ENCODE data around the gene NECTIN1. TPM values are rescaled to one million over a fixed set of nuclear protein-coding genes. Genes with fewer than 3 reads are reported as not detected.
A peak's percentile ranks its signal among the peaks of the same experiment; 100 is the strongest.

Gene NECTIN1
- total and polyA plus RNA-seq, 2 of the 13 experiments (the other 11 are each of a cell fraction or from before 2014, with no cell fraction given), result 3.9 to 7.3 TPM

DNA sequence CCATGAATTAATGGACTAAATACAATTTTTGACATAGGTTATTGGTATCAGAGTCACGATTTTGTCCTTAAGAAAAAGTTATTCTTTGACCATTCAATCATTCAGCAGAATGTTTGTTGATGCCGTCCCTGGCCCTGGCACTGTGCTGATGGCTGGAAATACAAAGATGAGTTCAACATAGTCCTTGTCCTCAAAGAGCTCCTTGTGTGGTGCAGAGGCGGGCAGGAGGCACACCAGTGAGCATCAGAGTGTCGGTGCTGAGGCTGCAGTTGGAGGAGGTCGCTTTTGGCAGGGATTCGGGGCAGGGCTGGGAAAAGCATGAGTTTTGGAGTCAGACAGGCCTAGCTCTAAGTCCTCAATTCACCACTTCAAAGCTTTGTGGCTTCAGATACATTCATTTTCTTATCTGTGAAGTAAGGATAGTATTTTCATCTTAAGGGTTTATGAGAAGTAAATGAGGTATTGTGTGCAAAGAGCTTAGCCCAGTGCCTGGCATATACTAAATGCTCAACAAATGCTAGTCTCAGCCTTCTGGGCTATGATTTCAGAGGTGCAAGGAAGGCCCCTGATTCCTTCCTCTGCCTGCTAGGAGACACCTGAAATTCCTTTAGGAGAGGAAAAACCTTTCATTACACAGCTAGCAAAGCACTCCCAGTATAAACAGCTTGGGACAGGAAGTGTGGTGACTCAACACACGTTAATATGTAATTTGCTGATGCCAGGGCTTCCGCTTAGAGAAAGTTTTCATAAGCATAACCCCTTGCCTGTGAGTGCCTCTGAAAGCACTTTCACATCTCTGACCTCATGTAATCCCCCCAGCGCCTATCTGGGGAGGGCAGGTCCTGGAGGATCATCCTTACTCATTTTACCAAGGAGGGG is 113.8 kb downstream of the NECTIN1 start (continued):
- TF ChIP-seq, protein P1, sequence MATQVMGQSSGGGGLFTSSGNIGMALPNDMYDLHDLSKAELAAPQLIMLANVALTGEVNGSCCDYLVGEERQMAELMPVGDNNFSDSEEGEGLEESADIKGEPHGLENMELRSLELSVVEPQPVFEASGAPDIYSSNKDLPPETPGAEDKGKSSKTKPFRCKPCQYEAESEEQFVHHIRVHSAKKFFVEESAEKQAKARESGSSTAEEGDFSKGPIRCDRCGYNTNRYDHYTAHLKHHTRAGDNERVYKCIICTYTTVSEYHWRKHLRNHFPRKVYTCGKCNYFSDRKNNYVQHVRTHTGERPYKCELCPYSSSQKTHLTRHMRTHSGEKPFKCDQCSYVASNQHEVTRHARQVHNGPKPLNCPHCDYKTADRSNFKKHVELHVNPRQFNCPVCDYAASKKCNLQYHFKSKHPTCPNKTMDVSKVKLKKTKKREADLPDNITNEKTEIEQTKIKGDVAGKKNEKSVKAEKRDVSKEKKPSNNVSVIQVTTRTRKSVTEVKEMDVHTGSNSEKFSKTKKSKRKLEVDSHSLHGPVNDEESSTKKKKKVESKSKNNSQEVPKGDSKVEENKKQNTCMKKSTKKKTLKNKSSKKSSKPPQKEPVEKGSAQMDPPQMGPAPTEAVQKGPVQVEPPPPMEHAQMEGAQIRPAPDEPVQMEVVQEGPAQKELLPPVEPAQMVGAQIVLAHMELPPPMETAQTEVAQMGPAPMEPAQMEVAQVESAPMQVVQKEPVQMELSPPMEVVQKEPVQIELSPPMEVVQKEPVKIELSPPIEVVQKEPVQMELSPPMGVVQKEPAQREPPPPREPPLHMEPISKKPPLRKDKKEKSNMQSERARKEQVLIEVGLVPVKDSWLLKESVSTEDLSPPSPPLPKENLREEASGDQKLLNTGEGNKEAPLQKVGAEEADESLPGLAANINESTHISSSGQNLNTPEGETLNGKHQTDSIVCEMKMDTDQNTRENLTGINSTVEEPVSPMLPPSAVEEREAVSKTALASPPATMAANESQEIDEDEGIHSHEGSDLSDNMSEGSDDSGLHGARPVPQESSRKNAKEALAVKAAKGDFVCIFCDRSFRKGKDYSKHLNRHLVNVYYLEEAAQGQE (IDR thresholded peaks at IDR 0.05; ENCODE audit: borderline replicate concordance in 1 of 2, low read depth in 1 of 2, low read length in 2 of 2), result no peak
- TF ChIP-seq MAFF (IDR thresholded peaks at IDR 0.05; ENCODE audit: low read depth, low read length), result peak; percentile 87
- TF ChIP-seq, protein P2, sequence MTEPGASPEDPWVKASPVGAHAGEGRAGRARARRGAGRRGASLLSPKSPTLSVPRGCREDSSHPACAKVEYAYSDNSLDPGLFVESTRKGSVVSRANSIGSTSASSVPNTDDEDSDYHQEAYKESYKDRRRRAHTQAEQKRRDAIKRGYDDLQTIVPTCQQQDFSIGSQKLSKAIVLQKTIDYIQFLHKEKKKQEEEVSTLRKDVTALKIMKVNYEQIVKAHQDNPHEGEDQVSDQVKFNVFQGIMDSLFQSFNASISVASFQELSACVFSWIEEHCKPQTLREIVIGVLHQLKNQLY (CRISPR knock-in tag; IDR thresholded peaks at IDR 0.05), result no peak
- TF ChIP-seq CREB1 (IDR thresholded peaks at IDR 0.05), result no peak
- no peak for TF ChIP-seq CREB1 (CRISPR knock-in tag; IDR thresholded peaks at IDR 0.05)
- TF ChIP-seq TBX2 (CRISPR knock-in tag; IDR thresholded peaks at IDR 0.05; ENCODE audit: borderline replicate concordance), result peak; percentile 29; the same call in 1 of the 2 replicates
- no peak for TF ChIP-seq MYNN (CRISPR knock-in tag; IDR thresholded peaks at IDR 0.05; ENCODE audit: low read depth)
- TF ChIP-seq SOX5 (CRISPR knock-in tag; IDR thresholded peaks at IDR 0.05; ENCODE audit: borderline replicate concordance), result 0 out of 2 replicates have a peak, but pooled peaks have one; percentile 15
- peak; percentile 48; the same call in 1 of the 2 replicates for TF ChIP-seq MED1 (CRISPR knock-in tag; IDR thresholded peaks at IDR 0.05)
- no peak for TF ChIP-seq ZNF607 (CRISPR knock-in tag; IDR thresholded peaks at IDR 0.05; ENCODE audit: borderline replicate concordance)
- TF ChIP-seq CBX2 (IDR thresholded peaks at IDR 0.05; ENCODE audit: low read depth, low read length), result no peak
- TF ChIP-seq CBX2 (CRISPR knock-in tag; IDR thresholded peaks at IDR 0.05; ENCODE audit: low read depth), result no peak
- peak; percentile 49; the same call in 1 of the 2 replicates for TF ChIP-seq KAT8 (CRISPR knock-in tag; IDR thresholded peaks at IDR 0.05)
- TF ChIP-seq FOSL2 (CRISPR knock-in tag; IDR thresholded peaks at IDR 0.05), result peak; percentile 83
- TF ChIP-seq, protein P3, sequence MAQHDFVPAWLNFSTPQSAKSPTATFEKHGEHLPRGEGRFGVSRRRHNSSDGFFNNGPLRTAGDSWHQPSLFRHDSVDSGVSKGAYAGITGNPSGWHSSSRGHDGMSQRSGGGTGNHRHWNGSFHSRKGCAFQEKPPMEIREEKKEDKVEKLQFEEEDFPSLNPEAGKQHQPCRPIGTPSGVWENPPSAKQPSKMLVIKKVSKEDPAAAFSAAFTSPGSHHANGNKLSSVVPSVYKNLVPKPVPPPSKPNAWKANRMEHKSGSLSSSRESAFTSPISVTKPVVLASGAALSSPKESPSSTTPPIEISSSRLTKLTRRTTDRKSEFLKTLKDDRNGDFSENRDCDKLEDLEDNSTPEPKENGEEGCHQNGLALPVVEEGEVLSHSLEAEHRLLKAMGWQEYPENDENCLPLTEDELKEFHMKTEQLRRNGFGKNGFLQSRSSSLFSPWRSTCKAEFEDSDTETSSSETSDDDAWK (CRISPR knock-in tag; IDR thresholded peaks at IDR 0.05), result no peak
- peak; percentile 83; the same call in 1 of the 2 replicates for TF ChIP-seq FOXK1 (CRISPR knock-in tag; IDR thresholded peaks at IDR 0.05; ENCODE audit: borderline replicate concordance, low read depth)
- no peak for TF ChIP-seq MEIS2 (CRISPR knock-in tag; IDR thresholded peaks at IDR 0.05)
- TF ChIP-seq FOXA1 (IDR thresholded peaks at IDR 0.05), result no peak
- TF ChIP-seq FOXA1 (CRISPR knock-in tag; IDR thresholded peaks at IDR 0.05), result 0 out of 2 replicates have a peak, but pooled peaks have one; percentile 11
- no peak for TF ChIP-seq ZNF678 (CRISPR knock-in tag; IDR thresholded peaks at IDR 0.05)
- TF ChIP-seq ASH2L (IDR thresholded peaks at IDR 0.05; ENCODE audit: insufficient read length, low read depth, low read length), result no peak
- TF ChIP-seq ZZZ3 (CRISPR knock-in tag; IDR thresholded peaks at IDR 0.05; ENCODE audit: borderline replicate concordance), result no peak
- 0 out of 2 replicates have a peak, but pooled peaks have one; percentile 11 for TF ChIP-seq NR2F6 (IDR thresholded peaks at IDR 0.05)
- no peak; the same call in 1 of the 2 replicates for TF ChIP-seq NR2F6 (CRISPR knock-in tag; IDR thresholded peaks at IDR 0.05)
- peak; percentile 38; the same call in 1 of the 2 replicates for TF ChIP-seq RARA (CRISPR knock-in tag; IDR thresholded peaks at IDR 0.05)
- TF ChIP-seq ZNF670 (CRISPR knock-in tag; IDR thresholded peaks at IDR 0.05; ENCODE audit: borderline replicate concordance), result no peak
- TF ChIP-seq PHF21A (CRISPR knock-in tag; IDR thresholded peaks at IDR 0.05), result peak; percentile 76

Data from HepG2 (cell line).